ENCODE measurements around the gene ACP3.

- no peak for TF ChIP-seq CBFB (CRISPR knock-in tag; IDR thresholded peaks at IDR 0.05)
- no peak for TF ChIP-seq MAZ (CRISPR knock-in tag; conservative IDR thresholded peaks at IDR 0.05 in 1 of 2, IDR thresholded peaks at IDR 0.05 in 1 of 2)
- no peak for TF ChIP-seq PHB2 (IDR thresholded peaks at IDR 0.05; ENCODE audit: low read depth)
Observed at GRCh38 chr3:132276228-132276906, 40.8 kb upstream of the ACP3 start.

All from K562 (cell line).